ENCODE measurements around the gene SELENON. TPM values are rescaled to one million over a fixed set of nuclear protein-coding genes. Genes with fewer than 3 reads are reported as not detected.

SELENON gene
- total and polyA plus RNA-seq, 9 of the 15 experiments (the other 6 are each of a cell fraction or from before 2014, with no cell fraction given): 0.43 to 26.7 (median 7.0) TPM

DNA sequence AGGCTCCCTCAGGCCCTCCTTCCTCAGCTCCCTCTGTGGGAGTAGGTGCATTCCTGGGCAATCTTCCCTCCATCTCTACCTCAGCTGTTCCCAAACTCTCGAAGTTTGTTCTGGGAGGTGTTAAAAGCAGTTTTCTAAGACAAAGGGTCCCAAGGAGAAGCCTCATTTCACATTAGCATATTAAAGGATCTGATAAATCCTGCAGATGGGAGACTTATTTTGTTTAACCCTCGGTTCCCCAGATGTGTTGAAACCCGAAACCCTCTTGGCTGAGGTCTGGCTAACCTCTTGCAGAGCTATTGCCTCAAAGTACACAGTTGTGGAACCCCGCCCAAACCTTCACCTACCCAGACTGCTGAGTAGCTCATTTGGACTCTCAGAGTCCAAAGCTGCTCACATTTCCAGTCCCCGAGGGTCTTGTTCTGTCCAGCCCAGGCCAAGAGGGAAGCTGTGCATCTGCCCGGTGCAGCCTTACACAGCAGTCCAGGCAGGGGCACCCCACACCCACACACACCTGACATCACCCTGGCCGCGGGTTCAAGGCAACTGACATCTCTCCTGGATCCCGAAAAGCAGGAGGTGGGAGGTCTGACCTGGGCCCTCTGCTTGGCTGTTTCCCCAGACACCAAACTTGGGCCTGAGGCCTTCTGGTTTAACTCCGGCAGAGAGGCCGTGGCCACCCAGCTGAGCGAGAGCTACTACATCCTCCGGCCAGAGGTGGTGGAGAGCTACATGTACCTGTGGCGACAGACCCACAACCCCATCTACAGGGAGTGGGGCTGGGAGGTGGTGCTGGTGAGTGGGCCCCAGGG is 19.5 kb upstream of the SELENON start (continued):
- TF ChIP-seq ZNF584 (CRISPR knock-in tag; IDR thresholded peaks at IDR 0.05; ENCODE audit: low read depth): 0 out of 2 replicates have a peak, but pooled peaks have one; percentile 57
- peak in 1 of 2 experiments; percentile 63; a peak in 1 of 4 replicates for TF ChIP-seq MAZ (CRISPR knock-in tag; conservative IDR thresholded peaks at IDR 0.05 in 1 of 2, IDR thresholded peaks at IDR 0.05 in 1 of 2)
- TF ChIP-seq NFIC (IDR thresholded peaks at IDR 0.05): no peak; the same call in 1 of the 2 replicates
- TF ChIP-seq, protein P1, sequence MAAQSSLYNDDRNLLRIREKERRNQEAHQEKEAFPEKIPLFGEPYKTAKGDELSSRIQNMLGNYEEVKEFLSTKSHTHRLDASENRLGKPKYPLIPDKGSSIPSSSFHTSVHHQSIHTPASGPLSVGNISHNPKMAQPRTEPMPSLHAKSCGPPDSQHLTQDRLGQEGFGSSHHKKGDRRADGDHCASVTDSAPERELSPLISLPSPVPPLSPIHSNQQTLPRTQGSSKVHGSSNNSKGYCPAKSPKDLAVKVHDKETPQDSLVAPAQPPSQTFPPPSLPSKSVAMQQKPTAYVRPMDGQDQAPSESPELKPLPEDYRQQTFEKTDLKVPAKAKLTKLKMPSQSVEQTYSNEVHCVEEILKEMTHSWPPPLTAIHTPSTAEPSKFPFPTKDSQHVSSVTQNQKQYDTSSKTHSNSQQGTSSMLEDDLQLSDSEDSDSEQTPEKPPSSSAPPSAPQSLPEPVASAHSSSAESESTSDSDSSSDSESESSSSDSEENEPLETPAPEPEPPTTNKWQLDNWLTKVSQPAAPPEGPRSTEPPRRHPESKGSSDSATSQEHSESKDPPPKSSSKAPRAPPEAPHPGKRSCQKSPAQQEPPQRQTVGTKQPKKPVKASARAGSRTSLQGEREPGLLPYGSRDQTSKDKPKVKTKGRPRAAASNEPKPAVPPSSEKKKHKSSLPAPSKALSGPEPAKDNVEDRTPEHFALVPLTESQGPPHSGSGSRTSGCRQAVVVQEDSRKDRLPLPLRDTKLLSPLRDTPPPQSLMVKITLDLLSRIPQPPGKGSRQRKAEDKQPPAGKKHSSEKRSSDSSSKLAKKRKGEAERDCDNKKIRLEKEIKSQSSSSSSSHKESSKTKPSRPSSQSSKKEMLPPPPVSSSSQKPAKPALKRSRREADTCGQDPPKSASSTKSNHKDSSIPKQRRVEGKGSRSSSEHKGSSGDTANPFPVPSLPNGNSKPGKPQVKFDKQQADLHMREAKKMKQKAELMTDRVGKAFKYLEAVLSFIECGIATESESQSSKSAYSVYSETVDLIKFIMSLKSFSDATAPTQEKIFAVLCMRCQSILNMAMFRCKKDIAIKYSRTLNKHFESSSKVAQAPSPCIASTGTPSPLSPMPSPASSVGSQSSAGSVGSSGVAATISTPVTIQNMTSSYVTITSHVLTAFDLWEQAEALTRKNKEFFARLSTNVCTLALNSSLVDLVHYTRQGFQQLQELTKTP (IDR thresholded peaks at IDR 0.05; ENCODE audit: low read depth in 1 of 2, partially characterized antibody in 2 of 2): peak in 1 of 2 experiments; percentile 27
- TF ChIP-seq BDP1 (IDR thresholded peaks at IDR 0.05; ENCODE audit: insufficient read depth, insufficient read length): no peak
- peak; percentile 29; the same call in 1 of the 2 replicates for TF ChIP-seq EGR1 (conservative IDR thresholded peaks at IDR 0.05)
- peak; percentile 98 for TF ChIP-seq ZNF239 (CRISPR knock-in tag; IDR thresholded peaks at IDR 0.05)
- TF ChIP-seq, protein P2, sequence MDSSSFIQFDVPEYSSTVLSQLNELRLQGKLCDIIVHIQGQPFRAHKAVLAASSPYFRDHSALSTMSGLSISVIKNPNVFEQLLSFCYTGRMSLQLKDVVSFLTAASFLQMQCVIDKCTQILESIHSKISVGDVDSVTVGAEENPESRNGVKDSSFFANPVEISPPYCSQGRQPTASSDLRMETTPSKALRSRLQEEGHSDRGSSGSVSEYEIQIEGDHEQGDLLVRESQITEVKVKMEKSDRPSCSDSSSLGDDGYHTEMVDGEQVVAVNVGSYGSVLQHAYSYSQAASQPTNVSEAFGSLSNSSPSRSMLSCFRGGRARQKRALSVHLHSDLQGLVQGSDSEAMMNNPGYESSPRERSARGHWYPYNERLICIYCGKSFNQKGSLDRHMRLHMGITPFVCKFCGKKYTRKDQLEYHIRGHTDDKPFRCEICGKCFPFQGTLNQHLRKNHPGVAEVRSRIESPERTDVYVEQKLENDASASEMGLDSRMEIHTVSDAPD (CRISPR knock-in tag; IDR thresholded peaks at IDR 0.05): no peak
- 0 out of 4 replicates have a peak, but pooled peaks of 1 of the 2 experiments have one; percentile 11 for TF ChIP-seq RCOR1 (IDR thresholded peaks at IDR 0.05; ENCODE audit: borderline replicate concordance in 1 of 2, low read depth in 2 of 2, low read length in 2 of 2)
- peak; percentile 51 for TF ChIP-seq RBFOX2 (IDR thresholded peaks at IDR 0.05; ENCODE audit: low read depth, low read length)
- TF ChIP-seq POLR2H (tag; IDR thresholded peaks at IDR 0.05; ENCODE audit: low read depth): no peak
- no peak for TF ChIP-seq ZNF184 (CRISPR knock-in tag; IDR thresholded peaks at IDR 0.05)
- no peak for TF ChIP-seq ZNF212 (CRISPR knock-in tag; IDR thresholded peaks at IDR 0.05)
- no peak for TF ChIP-seq ZNF589 (CRISPR knock-in tag; IDR thresholded peaks at IDR 0.05; ENCODE audit: low read depth)
- TF ChIP-seq ZNF165 (CRISPR knock-in tag; IDR thresholded peaks at IDR 0.05; ENCODE audit: borderline replicate concordance): no peak
- TF ChIP-seq SMAD4 (CRISPR knock-in tag; conservative IDR thresholded peaks at IDR 0.05): 0 out of 2 replicates have a peak, but pooled peaks have one; percentile 7
- TF ChIP-seq, protein P3, sequence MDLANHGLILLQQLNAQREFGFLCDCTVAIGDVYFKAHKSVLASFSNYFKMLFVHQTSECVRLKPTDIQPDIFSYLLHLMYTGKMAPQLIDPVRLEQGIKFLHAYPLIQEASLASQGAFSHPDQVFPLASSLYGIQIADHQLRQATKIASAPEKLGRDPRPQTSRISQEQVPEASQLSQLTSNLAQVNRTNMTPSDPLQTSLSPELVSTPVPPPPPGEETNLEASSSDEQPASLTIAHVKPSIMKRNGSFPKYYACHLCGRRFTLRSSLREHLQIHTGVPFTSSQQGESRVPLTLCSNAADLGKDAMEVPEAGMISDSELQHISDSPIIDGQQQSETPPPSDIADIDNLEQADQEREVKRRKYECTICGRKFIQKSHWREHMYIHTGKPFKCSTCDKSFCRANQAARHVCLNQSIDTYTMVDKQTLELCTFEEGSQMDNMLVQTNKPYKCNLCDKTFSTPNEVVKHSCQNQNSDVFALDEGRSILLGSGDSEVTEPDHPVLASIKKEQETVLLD (IDR thresholded peaks at IDR 0.05): no peak
- TF ChIP-seq TEAD4 (IDR thresholded peaks at IDR 0.05; ENCODE audit: low read length): 0 out of 2 replicates have a peak, but pooled peaks have one; percentile 21
- no peak for TF ChIP-seq TEAD4 (CRISPR knock-in tag; IDR thresholded peaks at IDR 0.05; ENCODE audit: borderline replicate concordance)
- TF ChIP-seq PHB2 (IDR thresholded peaks at IDR 0.05; ENCODE audit: low read depth): no peak
- TF ChIP-seq ZNF311 (CRISPR knock-in tag; IDR thresholded peaks at IDR 0.05): no peak

Data from K562 (cell line).